Activated CD4-positive, CD25-positive, alpha-beta regulatory T cell (primary cell): ENCODE results near the gene RBM20.

Experiments used
- DNase-seq, 4 experiments: peaks; one replicate each; lab custom pipeline; 2025; lab: John Stamatoyannopoulos, UW

Gene RBM20

DNA sequence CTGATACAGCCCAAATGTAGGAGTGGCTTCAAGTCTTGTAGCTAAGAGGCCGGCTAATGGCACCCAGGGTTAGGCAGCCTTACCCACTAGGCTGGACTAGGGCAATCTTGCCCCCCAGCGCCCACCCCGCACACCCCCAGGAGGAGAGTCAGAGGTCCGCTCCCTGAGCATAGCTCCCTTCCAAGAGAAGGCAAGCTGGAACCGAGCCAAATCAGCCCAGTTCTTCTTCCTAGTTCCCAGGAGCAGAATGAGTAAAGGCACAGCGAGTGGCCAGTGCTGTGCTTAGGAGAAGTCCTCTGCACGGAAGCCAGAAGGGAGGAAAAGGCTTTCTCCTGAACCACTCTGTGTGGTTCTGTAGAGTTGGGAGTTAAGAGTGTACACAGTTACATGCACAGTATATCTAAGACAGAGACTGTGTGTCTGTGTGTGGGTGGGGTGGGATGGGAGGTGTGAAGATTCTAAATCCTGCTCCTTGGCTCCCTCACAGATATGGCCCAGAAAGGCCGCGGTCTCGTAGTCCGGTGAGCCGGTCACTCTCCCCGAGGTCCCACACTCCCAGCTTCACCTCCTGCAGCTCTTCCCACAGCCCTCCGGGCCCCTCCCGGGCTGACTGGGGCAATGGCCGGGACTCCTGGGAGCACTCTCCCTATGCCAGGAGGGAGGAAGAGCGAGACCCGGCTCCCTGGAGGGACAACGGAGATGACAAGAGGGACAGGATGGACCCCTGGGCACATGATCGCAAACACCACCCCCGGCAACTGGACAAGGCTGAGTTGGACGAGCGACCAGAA, 167.8 kb downstream of the RBM20 start:
- DNase-seq = no peak

GRCh38 chr10:110812583-110812982, 168.4 kb downstream of the RBM20 start:
- DNase-seq = no peak

- DNase-seq = no peak
Measured at GRCh38 chr10:110813743-110814472, 169.8 kb downstream of the RBM20 start.

DNA sequence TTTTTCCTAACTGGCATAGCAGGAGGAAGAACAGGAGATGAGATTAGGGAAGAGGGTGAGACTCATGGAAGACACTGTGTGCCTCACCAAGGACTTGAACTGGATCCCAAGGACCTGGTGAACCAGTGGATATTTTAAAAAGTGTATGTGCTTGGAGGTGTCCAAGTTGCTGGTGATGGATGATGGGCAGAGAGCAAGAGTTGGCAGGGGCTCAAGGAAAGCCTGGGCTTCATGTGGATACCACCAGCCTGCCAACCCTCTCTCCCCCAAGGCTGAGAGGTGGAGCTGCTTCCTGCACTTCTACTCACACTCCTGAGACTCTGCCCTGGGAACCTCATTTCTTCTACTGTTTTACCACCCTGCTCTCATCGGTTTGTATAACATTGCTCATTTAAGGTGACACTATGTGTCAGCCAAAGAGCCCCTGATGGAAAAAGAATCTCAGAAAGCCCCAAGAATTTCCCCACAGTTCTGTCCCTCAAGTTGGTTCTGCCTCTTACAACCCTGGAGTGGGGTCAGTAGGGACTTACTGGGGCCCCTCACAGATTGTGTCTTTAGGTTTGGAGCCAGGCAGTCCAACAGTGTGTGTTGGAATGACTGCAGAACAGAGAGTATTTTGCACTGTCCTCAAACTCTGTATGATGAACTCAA, 171.3 kb downstream of the RBM20 start:
- no peak for DNase-seq

- no peak for DNase-seq
Measured at GRCh38 chr10:110817614-110818013, 173.5 kb downstream of the RBM20 start.

DNA sequence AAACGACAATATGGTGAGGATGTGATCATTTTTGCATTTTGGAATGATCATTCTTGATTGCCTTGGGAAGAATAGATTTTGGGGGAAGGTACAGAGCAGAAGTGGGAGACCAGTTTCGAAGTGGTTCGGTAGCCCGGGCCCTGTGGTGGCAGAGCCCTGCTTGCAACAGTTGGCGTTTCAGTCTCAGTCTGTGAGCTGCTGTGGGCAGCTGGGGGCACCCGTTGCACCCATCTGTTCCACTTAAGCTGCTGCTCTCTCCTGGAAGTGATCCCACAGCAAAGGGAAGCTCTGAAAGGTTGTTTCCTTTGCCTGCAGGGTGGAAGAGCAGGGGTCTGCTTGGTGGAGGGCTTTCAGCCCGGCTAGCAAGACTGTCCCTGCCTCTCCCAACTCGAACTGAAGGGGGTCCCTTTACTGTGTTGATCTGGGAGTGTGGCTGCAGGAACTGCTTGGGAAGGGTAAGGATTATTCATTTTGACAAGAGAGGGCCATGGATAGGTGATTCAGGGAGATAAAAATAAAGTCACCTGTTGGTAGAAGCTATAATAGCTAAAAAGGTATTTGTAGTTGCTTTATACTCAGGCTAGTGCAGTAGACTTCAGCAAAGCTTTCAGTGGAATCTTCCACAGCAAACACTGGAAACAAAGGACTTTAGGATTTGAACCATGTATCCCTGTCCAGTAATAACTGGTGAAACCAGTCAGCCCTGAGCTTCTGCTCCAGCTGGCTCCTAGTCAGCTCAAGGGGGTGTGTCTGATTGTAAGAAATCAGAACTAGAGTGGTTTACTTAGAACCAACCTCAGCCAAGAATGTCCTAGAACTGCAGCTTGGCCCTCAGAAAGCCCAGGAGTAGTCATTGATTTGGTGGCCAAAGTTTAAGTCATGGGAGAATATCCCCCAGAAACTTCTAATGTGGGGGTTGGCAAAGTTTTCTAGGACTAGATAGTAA, 174.4 kb downstream of the RBM20 start:
- DNase-seq = no peak

- DNase-seq = no peak
Measured at GRCh38 chr10:110820321-110820814, 176.2 kb downstream of the RBM20 start.

DNA sequence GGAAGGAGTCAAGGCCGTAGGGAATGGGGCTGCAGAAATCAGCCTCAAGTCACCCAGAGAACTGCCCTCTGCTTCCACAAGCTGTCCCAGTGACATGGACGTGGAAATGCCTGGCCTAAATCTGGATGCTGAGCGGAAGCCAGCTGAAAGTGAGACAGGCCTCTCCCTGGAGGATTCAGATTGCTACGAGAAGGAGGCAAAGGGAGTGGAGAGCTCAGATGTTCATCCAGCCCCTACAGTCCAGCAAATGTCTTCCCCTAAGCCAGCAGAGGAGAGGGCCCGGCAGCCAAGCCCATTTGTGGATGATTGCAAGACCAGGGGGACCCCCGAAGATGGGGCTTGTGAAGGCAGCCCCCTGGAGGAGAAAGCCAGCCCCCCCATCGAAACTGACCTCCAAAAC, 177.4 kb downstream of the RBM20 start:
- no peak for DNase-seq

- no peak for DNase-seq
Measured at GRCh38 chr10:110822035-110822711, 178.0 kb downstream of the RBM20 start.

DNA sequence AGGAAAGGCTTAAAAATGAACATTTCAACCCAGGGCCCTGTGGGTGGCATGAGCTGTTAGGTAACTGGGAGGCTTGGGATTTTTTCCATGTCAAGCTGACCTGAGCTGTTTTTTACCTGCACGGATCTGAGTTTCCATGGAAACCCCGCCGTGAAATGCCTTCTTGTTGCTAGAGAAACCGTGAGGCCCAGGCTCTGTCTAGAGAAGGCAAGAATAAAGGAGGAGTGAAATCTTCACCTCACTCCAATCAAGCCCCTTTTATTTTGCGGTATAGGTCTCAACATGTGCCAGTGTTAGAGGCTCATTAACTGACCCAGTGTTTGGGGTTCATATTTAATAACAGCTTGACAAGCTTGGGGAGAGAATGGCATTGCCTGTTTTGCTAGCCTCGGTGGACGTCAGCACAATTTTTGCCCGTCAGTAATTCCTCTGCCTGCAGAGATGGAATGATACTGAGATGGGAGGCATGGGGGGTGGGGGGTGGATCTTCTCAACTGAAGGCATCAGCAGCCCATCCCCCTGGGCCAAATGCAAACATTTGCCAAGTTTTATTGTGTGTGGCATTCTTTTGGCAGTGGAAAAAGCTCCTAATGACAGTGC, 178.7 kb downstream of the RBM20 start:
- no peak for DNase-seq

DNA sequence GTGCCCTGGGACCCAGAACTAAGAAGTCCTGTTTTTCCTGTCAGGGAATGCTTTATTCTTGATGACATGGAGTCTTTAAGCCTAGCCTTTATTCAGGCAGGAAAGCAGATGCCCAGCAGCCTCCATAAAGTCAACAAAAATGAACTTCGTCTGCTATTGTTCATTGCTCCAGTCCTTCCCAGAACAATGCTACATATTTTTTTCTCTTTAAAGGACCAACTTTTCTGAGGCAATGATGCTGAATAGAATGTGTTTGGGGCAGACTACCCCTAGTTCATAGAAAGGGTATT, 180.0 kb downstream of the RBM20 start:
- no peak for DNase-seq

DNA sequence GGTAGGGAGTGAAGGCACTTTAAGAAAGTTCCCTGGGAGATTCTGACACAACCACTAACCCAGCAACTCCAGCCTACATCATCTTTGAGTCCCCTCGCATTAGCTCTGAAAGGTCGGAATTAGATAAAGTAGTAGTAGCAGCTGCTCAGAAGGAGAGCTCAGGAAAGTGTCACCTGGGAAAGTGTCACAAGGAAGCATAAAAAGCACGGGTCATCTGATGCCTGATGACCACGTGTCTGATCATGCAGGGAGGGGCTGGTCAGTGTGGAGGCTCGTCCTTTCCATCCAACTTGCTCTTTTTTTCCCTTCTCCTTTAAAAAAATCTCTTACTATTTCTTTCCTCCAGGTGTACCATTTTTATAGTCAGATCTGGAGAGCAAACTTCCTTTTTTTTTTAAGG, 180.5 kb downstream of the RBM20 start:
- no peak for DNase-seq

DNA sequence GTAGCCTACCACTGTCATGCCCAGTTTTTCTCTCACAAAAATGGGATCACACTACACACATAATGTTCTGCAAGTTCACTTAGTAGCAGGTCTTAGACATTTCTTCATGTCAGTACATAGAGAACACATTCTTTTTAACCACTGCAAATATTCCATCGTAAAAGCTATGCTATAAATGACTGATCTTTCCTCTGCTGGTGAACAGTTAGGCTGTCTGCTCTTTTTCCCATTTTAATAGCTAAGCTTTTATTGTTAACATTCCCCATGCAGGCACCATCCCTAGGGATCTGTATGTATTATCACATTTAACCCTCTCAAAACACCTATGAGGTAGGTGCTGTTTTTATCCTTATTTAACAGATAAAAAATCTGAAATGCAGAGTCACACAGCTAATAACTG, 181.4 kb downstream of the RBM20 start:
- no peak for DNase-seq

DNA sequence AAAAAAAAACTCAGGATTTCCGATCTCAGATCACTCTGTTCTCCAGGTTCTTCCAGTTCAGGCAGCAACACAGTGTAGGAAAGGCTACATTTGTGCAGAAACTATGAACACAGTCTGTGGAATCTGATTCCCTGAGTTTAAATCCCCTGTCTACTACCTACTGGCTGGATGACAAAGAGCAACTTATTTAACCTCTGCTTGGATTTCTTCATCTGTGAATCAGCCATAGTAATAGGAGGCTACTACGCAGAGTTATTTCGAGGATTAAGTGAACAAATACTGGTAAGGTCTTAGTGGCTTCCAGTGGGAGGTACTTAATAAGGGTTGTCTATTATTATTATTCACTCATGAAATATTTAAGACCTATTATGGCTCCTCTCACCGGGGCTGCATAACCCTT, 183.3 kb downstream of the RBM20 start:
- no peak for DNase-seq

GRCh38 chr10:110827875-110828274, 183.7 kb downstream of the RBM20 start:
- no peak for DNase-seq

DNA sequence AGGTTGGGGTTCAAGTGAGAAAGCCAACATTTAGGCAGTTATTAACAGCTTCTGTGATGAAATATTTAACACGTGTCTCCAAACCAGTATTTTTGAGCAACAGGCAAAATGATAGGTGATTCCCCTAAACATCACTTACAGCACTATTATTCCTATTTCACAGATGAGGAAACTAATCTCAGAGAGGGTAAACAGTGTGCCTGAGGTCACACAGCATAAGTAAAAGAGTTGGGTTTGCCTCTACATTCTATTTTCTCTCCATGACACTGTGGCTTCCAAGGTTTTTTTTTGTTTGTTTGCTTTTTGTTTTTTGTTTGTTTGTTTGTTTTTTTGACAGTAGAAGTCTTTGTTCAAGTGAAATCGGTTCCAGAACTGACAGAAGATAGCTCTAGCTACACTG, 184.4 kb downstream of the RBM20 start:
- no peak for DNase-seq

- DNase-seq = no peak
Measured at GRCh38 chr10:110829721-110830410, 185.7 kb downstream of the RBM20 start.

DNA sequence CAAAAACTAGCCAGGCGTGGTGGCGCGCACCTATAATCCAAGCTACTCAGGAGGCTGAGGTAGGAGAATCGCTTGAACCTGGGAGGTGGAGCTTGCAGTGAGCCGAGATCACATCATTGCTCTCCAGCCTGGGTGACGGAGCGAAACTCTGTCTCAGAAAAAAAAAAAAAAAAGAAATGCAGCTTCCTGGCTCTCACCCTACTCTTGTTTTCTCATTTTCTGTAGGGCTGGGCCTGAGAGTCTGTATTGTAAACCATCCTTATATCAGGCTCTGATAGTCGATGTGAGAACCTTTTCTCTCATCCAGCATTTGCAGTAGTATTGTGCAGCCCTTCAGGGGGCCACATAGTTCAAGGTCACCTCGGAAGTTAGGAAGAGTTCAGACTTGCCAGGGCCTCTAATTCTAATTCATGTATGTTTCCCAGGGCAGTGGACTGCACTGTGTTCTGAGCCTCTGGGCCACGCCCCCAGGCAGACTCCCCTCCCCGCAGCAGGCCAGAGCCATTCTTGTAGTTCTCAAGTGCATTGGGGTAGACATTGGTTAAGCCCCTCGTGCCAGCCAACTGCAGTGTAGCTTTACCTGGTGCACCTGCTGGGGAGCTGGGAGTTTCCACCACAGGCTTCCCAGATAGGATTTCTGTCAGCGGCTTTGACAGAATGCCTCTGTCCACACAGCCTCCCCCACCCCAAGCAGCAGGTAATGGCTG, 189.3 kb downstream of the RBM20 start:
- no peak for DNase-seq

DNA sequence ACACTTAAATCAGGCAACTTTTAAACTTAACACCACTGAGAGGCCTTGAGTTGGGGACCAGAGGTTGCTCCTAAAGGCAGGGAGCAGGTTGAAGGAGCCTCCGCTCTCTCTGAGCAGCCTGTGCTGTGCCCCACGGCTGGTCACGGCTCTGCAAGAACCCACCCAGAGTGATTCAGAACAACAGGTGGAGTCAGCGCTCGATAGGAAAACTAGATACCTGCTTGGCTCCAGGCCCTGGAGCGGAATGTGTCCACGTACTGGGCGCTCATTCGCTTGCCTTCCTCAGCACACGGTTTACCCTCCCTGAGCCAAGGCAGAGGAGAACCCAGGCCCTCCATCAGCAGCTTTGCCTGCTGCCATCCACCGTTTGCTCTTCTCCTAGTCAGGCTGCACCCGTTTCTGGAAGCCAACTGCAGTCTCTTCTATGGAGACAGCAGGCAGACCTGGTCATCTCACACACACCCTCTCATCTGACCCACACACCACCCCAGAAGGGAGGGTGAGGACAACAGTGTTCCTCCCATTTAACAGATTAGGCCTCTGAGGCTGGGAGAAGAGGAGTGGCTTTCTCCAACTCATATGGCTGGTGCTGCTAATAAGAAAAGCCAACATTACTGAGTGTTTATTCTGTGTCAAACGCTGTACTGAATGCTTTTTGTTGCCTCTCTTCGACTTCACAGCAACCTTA, 189.9 kb downstream of the RBM20 start:
- DNase-seq = no peak
